Measurements from ENCODE around the gene HDAC9. TPM values are rescaled to one million over a fixed set of nuclear protein-coding genes. Genes with fewer than 3 reads are reported as not detected.

Gene HDAC9
- total and polyA plus RNA-seq, 7 experiments from 2014 or later, result 0.08 to 32.1 (median 0.30) TPM

- DNase-seq, result no peak
- intact Hi-C loops (cut with micrococcal nuclease), result no loop called here
- Histone ChIP-seq H3K4me3 (ENCODE audit: low read length) (no peak overlapping the region), H3K9me3 (ENCODE audit: control insufficient read depth in 2 of 3, low read length in 3 of 3) (no peaks in the 10 kb centered on the region), H3K36me3 (ENCODE audit: control insufficient read depth in 2 of 3, insufficient read depth in 3 of 3, low read length in 3 of 3) (no peaks in the 10 kb centered on the region), H3K27me3 (ENCODE audit: control insufficient read depth in 2 of 2, insufficient read depth in 2 of 2, low read length in 2 of 2) (peaks cover 0 to 2% of the 10 kb centered on the region in 2 donors), H3K4me1 (ENCODE audit: control insufficient read depth in 2 of 2, insufficient read depth in 2 of 2, low read length in 2 of 2) (no peaks in the 10 kb centered on the region), H3K27ac (ENCODE audit: low read depth, low read length) (no peak overlapping the region)
- Mint-ChIP-seq H3K27me3 (no peaks in the 10 kb centered on the region), H3K4me3 (no peak overlapping the region), H3K4me1 (peaks cover 0 to 3% (median 0%) of the 10 kb centered on the region in 7 donors), H3K27ac (no peak overlapping the region), H3K36me3 (no peaks in the 10 kb centered on the region), H3K9me3 (peaks cover 0 to 3% (median 0%) of the 10 kb centered on the region in 11 donors)
- ChIA-PET POLR2A (no interaction called here), CTCF (interaction anchor here (0.6 kb wide), 1 partner anchor 158 kb away, joined by 4 read pairs; no protein-coding TSS in a partner anchor)
- no peak for ATAC-seq
These were observed 159.2 kb downstream of the HDAC9 start for GRCh38 chr7:18654709-18655108.

- H3K4me3 Mint-ChIP-seq, result no peak overlapping the region
These were observed 160.0 kb downstream of the HDAC9 start for GRCh38 chr7:18655506-18655905.

GRCh38 chr7:18655912-18656311 lies 160.4 kb downstream of the HDAC9 start:
- intact Hi-C loops (cut with micrococcal nuclease), result no loop called here
- H3K9me3 Mint-ChIP-seq, result peaks cover 0 to 3% (median 0%) of the 10 kb centered on the region in 11 donors
- peaks cover 0 to 2% of the 10 kb centered on the region in 2 donors for H3K27me3 ChIP-seq (ENCODE audit: control insufficient read depth in 2 of 2, insufficient read depth in 2 of 2, low read length in 2 of 2)
- ATAC-seq (peak; percentile 27), DNase-seq (no peak)
- H3K9me3 ChIP-seq (ENCODE audit: control insufficient read depth in 2 of 3, low read length in 3 of 3), result no peaks in the 10 kb centered on the region
- ChIA-PET CTCF (no interaction called here), POLR2A (no interaction called here)
- H3K27ac ChIP-seq (ENCODE audit: low read depth, low read length), result no peak overlapping the region
- H3K36me3 ChIP-seq (ENCODE audit: control insufficient read depth in 2 of 3, insufficient read depth in 3 of 3, low read length in 3 of 3), result no peaks in the 10 kb centered on the region
- H3K36me3 Mint-ChIP-seq, result no peaks in the 10 kb centered on the region
- no peaks in the 10 kb centered on the region for H3K27me3 Mint-ChIP-seq
- H3K27ac Mint-ChIP-seq, result no peak overlapping the region
- no peak overlapping the region for H3K4me3 ChIP-seq (ENCODE audit: low read length)
- H3K4me1 Mint-ChIP-seq, result peaks cover 0 to 3% (median 0%) of the 10 kb centered on the region in 7 donors
- H3K4me3 Mint-ChIP-seq, result no peak overlapping the region
- H3K4me1 ChIP-seq (ENCODE audit: control insufficient read depth in 2 of 2, insufficient read depth in 2 of 2, low read length in 2 of 2), result no peaks in the 10 kb centered on the region

More at GRCh38 chr7:18655506-18655905, 160.0 kb downstream of the HDAC9 start:
- Histone ChIP-seq H3K27ac (ENCODE audit: low read depth, low read length) (no peak overlapping the region), H3K4me3 (ENCODE audit: low read length) (no peak overlapping the region), H3K9me3 (ENCODE audit: control insufficient read depth in 2 of 3, low read length in 3 of 3) (no peaks in the 10 kb centered on the region), H3K36me3 (ENCODE audit: control insufficient read depth in 2 of 3, insufficient read depth in 3 of 3, low read length in 3 of 3) (no peaks in the 10 kb centered on the region), H3K4me1 (ENCODE audit: control insufficient read depth in 2 of 2, insufficient read depth in 2 of 2, low read length in 2 of 2) (no peaks in the 10 kb centered on the region), H3K27me3 (ENCODE audit: control insufficient read depth in 2 of 2, insufficient read depth in 2 of 2, low read length in 2 of 2) (peaks cover 0 to 2% of the 10 kb centered on the region in 2 donors)
- H3K36me3 Mint-ChIP-seq, result no peaks in the 10 kb centered on the region
- no peaks in the 10 kb centered on the region for H3K27me3 Mint-ChIP-seq
- H3K9me3 Mint-ChIP-seq, result peaks cover 0 to 3% (median 0%) of the 10 kb centered on the region in 11 donors
- DNase-seq (no peak), ATAC-seq (no peak)
- peaks cover 0 to 3% (median 0%) of the 10 kb centered on the region in 7 donors for H3K4me1 Mint-ChIP-seq
- intact Hi-C loops (cut with micrococcal nuclease), result no loop called here
- CTCF ChIA-PET, result interaction anchor here (0.6 kb wide), 1 partner anchor 159 kb away, joined by 4 read pairs; no protein-coding TSS in a partner anchor
- POLR2A ChIA-PET, result no interaction called here
- H3K27ac Mint-ChIP-seq, result no peak overlapping the region

GRCh38 chr7:18656362-18656761 lies 160.8 kb downstream of the HDAC9 start:
- Mint-ChIP-seq H3K27ac (no peak overlapping the region), H3K9me3 (peaks cover 0 to 3% (median 0%) of the 10 kb centered on the region in 11 donors), H3K36me3 (no peaks in the 10 kb centered on the region), H3K27me3 (no peaks in the 10 kb centered on the region), H3K4me1 (peaks cover 0 to 5% (median 0%) of the 10 kb centered on the region in 7 donors), H3K4me3 (no peak overlapping the region)
- ChIA-PET POLR2A (no interaction called here), CTCF (no interaction called here)
- Histone ChIP-seq H3K36me3 (ENCODE audit: control insufficient read depth in 2 of 3, insufficient read depth in 3 of 3, low read length in 3 of 3) (no peaks in the 10 kb centered on the region), H3K27ac (ENCODE audit: low read depth, low read length) (no peak overlapping the region), H3K27me3 (ENCODE audit: control insufficient read depth in 2 of 2, insufficient read depth in 2 of 2, low read length in 2 of 2) (peaks cover 0 to 2% of the 10 kb centered on the region in 2 donors), H3K4me1 (ENCODE audit: control insufficient read depth in 2 of 2, insufficient read depth in 2 of 2, low read length in 2 of 2) (no peaks in the 10 kb centered on the region), H3K9me3 (ENCODE audit: control insufficient read depth in 2 of 3, low read length in 3 of 3) (no peaks in the 10 kb centered on the region), H3K4me3 (ENCODE audit: low read length) (no peak overlapping the region)
- ATAC-seq (no peak), DNase-seq (no peak)
- intact Hi-C loops (cut with micrococcal nuclease), result no loop called here

GRCh38 chr7:18659746-18660145 lies 164.2 kb downstream of the HDAC9 start:
- ChIA-PET CTCF (no interaction called here), POLR2A (no interaction called here)
- ATAC-seq, result no peak
- Histone ChIP-seq H3K36me3 (ENCODE audit: control insufficient read depth in 2 of 3, insufficient read depth in 3 of 3, low read length in 3 of 3) (no peaks in the 10 kb centered on the region), H3K4me3 (ENCODE audit: low read length) (no peak overlapping the region), H3K4me1 (ENCODE audit: control insufficient read depth in 2 of 2, insufficient read depth in 2 of 2, low read length in 2 of 2) (no peaks in the 10 kb centered on the region), H3K27ac (ENCODE audit: low read depth, low read length) (no peak overlapping the region), H3K9me3 (ENCODE audit: control insufficient read depth in 2 of 3, low read length in 3 of 3) (no peaks in the 10 kb centered on the region), H3K27me3 (ENCODE audit: control insufficient read depth in 2 of 2, insufficient read depth in 2 of 2, low read length in 2 of 2) (no peaks in the 10 kb centered on the region)
- no peak overlapping the region for H3K4me3 Mint-ChIP-seq
- H3K9me3 Mint-ChIP-seq, result peaks cover 0 to 3% (median 0%) of the 10 kb centered on the region in 11 donors
- H3K4me1 Mint-ChIP-seq, result peaks cover 0 to 3% (median 0%) of the 10 kb centered on the region in 7 donors
- intact Hi-C loops (cut with micrococcal nuclease), result loop anchor here in 1 of 2 donors (10.0 kb wide), 1 partner anchor 1005 kb away; no protein-coding TSS in a partner anchor
- H3K36me3 Mint-ChIP-seq, result no peaks in the 10 kb centered on the region
- no peak overlapping the region for H3K27ac Mint-ChIP-seq
- no peaks in the 10 kb centered on the region for H3K27me3 Mint-ChIP-seq
- no peak for DNase-seq

GRCh38 chr7:18663321-18663720 lies 167.8 kb downstream of the HDAC9 start:
- no peak overlapping the region for H3K27ac Mint-ChIP-seq
- H3K4me3 Mint-ChIP-seq, result no peak overlapping the region
- DNase-seq (no peak), ATAC-seq (no peak)
- H3K4me3 ChIP-seq (ENCODE audit: low read length), result no peak overlapping the region
- no peaks in the 10 kb centered on the region for H3K36me3 ChIP-seq (ENCODE audit: control insufficient read depth in 2 of 3, insufficient read depth in 3 of 3, low read length in 3 of 3)
- no peaks in the 10 kb centered on the region for H3K36me3 Mint-ChIP-seq
- H3K27ac ChIP-seq (ENCODE audit: low read depth, low read length), result no peak overlapping the region
- ChIA-PET CTCF (no interaction called here), POLR2A (no interaction called here)
- peaks cover 0 to 5% (median 0%) of the 10 kb centered on the region in 7 donors for H3K4me1 Mint-ChIP-seq
- no peaks in the 10 kb centered on the region for H3K9me3 ChIP-seq (ENCODE audit: control insufficient read depth in 2 of 3, low read length in 3 of 3)
- no peaks in the 10 kb centered on the region for H3K27me3 ChIP-seq (ENCODE audit: control insufficient read depth in 2 of 2, insufficient read depth in 2 of 2, low read length in 2 of 2)
- no peaks in the 10 kb centered on the region for H3K27me3 Mint-ChIP-seq
- H3K4me1 ChIP-seq (ENCODE audit: control insufficient read depth in 2 of 2, insufficient read depth in 2 of 2, low read length in 2 of 2), result no peaks in the 10 kb centered on the region
- H3K9me3 Mint-ChIP-seq, result no peaks in the 10 kb centered on the region
- intact Hi-C loops (cut with micrococcal nuclease), result loop anchor here in 1 of 2 donors (10.0 kb wide), 1 partner anchor 1001 kb away; no protein-coding TSS in a partner anchor

- no peaks in the 10 kb centered on the region for H3K27me3 Mint-ChIP-seq
- H3K4me3 Mint-ChIP-seq, result no peak overlapping the region
- no peaks in the 10 kb centered on the region for H3K36me3 ChIP-seq (ENCODE audit: control insufficient read depth in 2 of 3, insufficient read depth in 3 of 3, low read length in 3 of 3)
- no peak overlapping the region for H3K27ac ChIP-seq (ENCODE audit: low read depth, low read length)
- H3K36me3 Mint-ChIP-seq, result no peaks in the 10 kb centered on the region
- no peaks in the 10 kb centered on the region for H3K9me3 ChIP-seq (ENCODE audit: control insufficient read depth in 2 of 3, low read length in 3 of 3)
- H3K4me1 ChIP-seq (ENCODE audit: control insufficient read depth in 2 of 2, insufficient read depth in 2 of 2, low read length in 2 of 2), result no peaks in the 10 kb centered on the region
- ATAC-seq (peak; percentile 81), DNase-seq (peak in 8 of 9 donors; percentile 1 to 63 (median 15))
- H3K27ac Mint-ChIP-seq, result peak overlapping the region in 1 of 9 donors; percentile 6
- H3K27me3 ChIP-seq (ENCODE audit: control insufficient read depth in 2 of 2, insufficient read depth in 2 of 2, low read length in 2 of 2), result no peaks in the 10 kb centered on the region
- intact Hi-C loops (cut with micrococcal nuclease), result loop anchor here in 1 of 2 donors (1.0 to 10.0 kb wide), 5 partner anchors 76 to 999 kb away; no protein-coding TSS in a partner anchor
- no peak overlapping the region for H3K4me3 ChIP-seq (ENCODE audit: low read length)
- H3K4me1 Mint-ChIP-seq, result peaks cover 0 to 5% (median 0%) of the 10 kb centered on the region in 7 donors
- H3K9me3 Mint-ChIP-seq, result no peaks in the 10 kb centered on the region
- ChIA-PET CTCF (no interaction called here), POLR2A (no interaction called here)
These were observed 170.7 kb downstream of the HDAC9 start for GRCh38 chr7:18666107-18666728.
